Gastroesophageal sphincter (tissue), 3 donors: Measurements from ENCODE around the gene VWA2.

Experiments used
- POLR2AphosphoS5 ChIP-seq: sonication (generic); formaldehyde crosslinking; IDR thresholded peaks from one replicate; pipeline ENCODE4 v1.6.1; 2017; ENCODE audit warnings: antibody characterized with exemption
- TF ChIP-seq, protein P1 (sequence below), 4 experiments: fragments of 200-600 bp in 2 of 4; fragments of 450-650 bp in 2 of 4; sonication (generic) in 1 of 4; IDR thresholded peaks; one replicate each; pipeline ENCODE4 v1.5.1; 2017 to 2019; ENCODE audit warnings: antibody characterized with exemption in 4 of 4, mild to moderate bottlenecking in 2 of 4, moderate library complexity in 2 of 4

- TF ChIP-seq, protein P1, sequence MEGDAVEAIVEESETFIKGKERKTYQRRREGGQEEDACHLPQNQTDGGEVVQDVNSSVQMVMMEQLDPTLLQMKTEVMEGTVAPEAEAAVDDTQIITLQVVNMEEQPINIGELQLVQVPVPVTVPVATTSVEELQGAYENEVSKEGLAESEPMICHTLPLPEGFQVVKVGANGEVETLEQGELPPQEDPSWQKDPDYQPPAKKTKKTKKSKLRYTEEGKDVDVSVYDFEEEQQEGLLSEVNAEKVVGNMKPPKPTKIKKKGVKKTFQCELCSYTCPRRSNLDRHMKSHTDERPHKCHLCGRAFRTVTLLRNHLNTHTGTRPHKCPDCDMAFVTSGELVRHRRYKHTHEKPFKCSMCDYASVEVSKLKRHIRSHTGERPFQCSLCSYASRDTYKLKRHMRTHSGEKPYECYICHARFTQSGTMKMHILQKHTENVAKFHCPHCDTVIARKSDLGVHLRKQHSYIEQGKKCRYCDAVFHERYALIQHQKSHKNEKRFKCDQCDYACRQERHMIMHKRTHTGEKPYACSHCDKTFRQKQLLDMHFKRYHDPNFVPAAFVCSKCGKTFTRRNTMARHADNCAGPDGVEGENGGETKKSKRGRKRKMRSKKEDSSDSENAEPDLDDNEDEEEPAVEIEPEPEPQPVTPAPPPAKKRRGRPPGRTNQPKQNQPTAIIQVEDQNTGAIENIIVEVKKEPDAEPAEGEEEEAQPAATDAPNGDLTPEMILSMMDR (IDR thresholded peaks at IDR 0.05): no peak
- no peak for TF ChIP-seq POLR2AphosphoS5
Observed at GRCh38 chr10:114239994-114240345, 916 bp downstream of the VWA2 start.
